LNCAP (cell line): Measurements from ENCODE around the gene SIRPG.

Experiments used
- TF ChIP-seq, protein P1 (sequence below): fragments of 450-650 bp; IDR thresholded peaks from 2 replicates; pipeline ENCODE4 v1.5.1; 2017; ENCODE audit warnings: mild to moderate bottlenecking

SIRPG gene

DNA sequence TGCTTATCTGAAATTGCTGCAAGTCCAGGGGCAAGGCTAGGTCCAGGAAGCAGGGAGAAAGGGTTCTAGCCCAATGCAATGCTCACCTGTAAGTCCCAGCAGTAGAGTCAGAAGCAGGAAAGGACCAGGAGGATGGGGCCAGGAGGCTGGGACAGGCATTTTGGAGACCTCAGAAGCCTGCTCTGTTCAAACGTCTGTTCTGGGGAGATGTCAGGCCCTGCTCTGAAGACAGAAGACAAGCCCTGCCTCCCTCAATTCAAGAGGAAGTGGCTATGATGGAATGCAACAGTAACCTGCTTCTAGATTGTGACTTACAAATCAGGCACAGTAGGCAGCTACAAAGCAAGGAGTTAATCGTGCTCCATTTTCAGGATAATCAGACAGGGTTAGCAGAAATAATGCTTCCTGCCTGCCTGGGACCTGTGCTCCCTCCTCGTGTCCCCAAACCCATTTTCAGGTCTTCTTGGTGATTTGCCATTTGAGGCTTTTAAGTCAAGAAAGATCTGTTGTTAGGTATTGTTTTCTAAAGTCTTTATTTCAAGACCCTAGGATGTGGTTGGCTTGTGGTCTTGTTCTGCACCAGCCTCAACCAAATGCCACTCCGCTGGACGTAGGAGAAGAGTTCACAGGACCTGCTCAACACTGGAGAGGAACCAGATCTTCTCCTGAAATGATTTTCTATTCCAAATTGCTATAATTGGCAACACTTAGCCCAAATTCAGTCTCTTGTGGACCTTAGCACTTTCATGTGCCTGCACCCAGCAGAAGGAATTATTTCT, at the start of gene SIRPG:
SIRPG (minus strand) TSS at position 224 of the 779 bp plus-strand sequence; CDS start at position 159, 65 bp downstream.
- TF ChIP-seq, protein P1, sequence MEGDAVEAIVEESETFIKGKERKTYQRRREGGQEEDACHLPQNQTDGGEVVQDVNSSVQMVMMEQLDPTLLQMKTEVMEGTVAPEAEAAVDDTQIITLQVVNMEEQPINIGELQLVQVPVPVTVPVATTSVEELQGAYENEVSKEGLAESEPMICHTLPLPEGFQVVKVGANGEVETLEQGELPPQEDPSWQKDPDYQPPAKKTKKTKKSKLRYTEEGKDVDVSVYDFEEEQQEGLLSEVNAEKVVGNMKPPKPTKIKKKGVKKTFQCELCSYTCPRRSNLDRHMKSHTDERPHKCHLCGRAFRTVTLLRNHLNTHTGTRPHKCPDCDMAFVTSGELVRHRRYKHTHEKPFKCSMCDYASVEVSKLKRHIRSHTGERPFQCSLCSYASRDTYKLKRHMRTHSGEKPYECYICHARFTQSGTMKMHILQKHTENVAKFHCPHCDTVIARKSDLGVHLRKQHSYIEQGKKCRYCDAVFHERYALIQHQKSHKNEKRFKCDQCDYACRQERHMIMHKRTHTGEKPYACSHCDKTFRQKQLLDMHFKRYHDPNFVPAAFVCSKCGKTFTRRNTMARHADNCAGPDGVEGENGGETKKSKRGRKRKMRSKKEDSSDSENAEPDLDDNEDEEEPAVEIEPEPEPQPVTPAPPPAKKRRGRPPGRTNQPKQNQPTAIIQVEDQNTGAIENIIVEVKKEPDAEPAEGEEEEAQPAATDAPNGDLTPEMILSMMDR = no peak

DNA sequence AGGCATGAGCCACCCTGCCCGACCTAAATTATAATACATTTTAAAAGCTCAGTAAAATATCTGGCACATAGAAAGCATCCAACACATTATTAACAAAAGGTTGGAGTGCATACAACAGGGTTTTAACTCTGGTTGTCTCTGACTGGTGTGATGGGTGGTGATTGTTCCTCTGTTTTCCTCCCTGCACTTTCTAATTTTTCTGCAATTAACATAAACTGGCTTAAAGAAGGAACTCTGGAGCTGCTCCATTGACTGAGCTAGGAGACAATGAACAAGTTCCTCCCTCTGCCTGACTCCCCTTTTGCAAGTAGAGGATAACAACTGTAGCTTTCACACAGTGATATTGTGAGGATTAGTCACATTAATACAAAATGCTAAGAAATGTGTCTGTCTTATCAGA, 48.5 kb upstream of the SIRPG start:
- TF ChIP-seq, protein P1 = no peak

DNA sequence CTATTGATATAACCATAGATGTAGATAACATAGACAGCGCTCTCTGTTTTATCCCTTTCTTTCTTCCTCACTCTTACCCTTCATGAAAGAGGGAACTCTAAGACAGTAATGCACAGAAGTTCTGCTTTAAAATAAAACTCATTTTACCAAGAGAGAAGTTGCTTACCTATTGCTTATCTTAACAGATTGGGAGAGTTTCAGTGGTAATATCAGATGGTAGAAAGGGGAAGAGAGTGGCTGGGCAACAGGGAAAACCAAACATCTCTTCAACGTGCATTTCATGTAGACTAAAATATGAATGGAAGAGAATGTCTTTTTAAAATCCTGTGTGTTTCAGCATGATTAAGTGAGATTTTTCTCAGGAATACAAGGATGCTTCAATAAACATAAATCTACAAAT, 45.3 kb upstream of the SIRPG start:
- TF ChIP-seq, protein P1 = no peak

DNA sequence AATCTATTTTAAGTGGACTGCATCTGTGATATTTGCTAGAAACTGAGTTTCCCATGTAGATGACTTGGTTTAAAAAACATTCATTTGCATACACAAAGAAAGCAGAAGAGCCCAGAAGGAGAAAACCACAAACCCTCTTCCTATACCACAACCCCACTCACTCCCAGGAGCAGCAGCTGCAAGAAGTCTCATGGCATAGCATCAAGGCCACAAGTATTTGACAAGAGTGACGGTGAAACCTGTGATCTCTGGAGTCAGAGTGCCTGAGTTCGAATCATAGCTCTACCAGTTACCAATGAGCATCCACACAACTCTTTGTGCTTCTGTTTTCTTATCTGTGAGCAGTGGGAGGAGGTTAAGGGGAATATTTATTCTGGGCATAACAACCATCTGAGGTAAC, 44.7 kb upstream of the SIRPG start:
- TF ChIP-seq, protein P1 = no peak

DNA sequence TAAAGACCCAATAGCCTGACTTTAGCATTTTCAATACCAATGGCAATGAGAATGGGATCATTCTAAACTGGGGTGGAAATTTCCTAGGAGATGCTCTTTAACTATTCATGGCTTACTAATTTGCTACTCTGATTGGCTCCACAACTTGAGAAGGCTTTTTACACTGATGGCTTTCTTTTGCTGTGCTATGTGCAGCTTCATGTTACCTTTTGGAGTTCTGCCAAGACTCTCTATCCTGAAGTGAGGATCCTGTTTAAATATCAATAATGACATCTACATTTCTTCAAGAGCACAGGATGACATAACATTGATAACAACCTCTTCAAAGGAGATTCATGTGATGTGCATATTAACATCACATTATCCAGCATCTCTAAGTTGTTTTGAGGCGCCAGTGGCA, 43.4 kb upstream of the SIRPG start:
- TF ChIP-seq, protein P1 = no peak

DNA sequence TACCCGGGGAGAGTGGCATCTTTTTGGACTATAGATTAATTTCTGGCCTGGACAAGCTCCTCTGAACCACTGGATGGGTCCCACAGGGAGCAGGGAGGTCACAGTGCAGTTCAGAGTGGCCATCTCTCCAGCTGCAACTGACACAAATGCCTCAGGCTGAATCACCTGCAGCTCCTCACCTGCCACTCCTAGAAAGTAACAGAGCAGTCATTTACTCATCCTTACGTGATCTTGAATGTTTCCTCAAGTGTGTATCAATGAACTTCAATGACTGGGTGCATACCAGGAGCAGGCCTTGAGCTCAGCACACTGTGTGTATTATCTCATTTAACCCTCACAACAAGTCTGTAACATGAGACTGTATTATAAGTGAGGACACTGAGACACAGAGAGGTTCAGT, 40.0 kb upstream of the SIRPG start:
- TF ChIP-seq, protein P1 = no peak

DNA sequence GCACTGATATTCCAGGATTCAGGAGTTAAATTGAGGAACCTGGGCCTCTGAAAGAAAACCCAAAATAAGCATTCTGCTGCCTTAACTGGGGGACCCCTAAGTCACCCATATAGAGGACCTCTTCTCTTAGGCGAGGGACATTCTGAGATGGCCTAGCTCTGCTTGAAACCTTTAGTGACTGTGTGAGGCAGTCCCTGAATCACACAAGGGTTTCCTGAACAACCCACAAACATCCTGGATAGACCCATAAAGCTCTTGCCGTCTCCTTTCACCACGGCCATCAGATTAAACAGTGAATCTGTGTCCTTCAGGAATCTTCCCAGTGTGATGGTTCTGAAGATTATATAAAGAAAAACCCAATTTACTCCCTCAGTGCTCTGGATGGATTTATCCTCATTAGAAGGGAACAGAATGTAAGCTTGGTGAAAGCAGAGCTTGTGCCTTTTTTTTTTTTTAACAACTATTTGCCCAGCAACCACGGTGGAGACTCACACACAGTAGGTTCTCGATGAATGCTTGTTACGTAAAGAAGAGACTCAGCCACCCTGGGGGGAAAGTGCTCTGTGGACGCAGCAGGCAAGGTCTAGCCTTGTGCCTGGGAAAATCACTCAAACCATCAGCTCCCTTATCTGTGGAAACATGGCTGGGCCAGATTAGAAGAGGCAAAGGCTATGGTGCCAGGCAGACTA, 39.1 kb upstream of the SIRPG start:
- TF ChIP-seq, protein P1 = no peak
